ENCODE results near the gene SCD5.

Gene SCD5

GRCh38 chr4:82773057-82773456, 25.5 kb downstream of the SCD5 start:
- DNase-seq = no peak
- Histone ChIP-seq H3K36me3 (ENCODE audit: control insufficient read depth, insufficient read depth, low read length) (no peaks in the 10 kb centered on the region), H3K27ac (ENCODE audit: insufficient read depth, low read length, poor library complexity, severe bottlenecking) (no peak overlapping the region), H3K4me3 (ENCODE audit: insufficient read depth, low read depth, low read length, poor library complexity, severe bottlenecking) (no peak overlapping the region), H3K27me3 (replicated peaks; ENCODE audit: control insufficient read depth, insufficient read depth, low read length, poor library complexity, severe bottlenecking) (no peaks in the 10 kb centered on the region), H3K4me1 (ENCODE audit: control insufficient read depth, insufficient read depth, low read length, poor library complexity, severe bottlenecking) (no peaks in the 10 kb centered on the region), H3K9me3 (ENCODE audit: control insufficient read depth, low read length) (no peaks in the 10 kb centered on the region)

GRCh38 chr4:82770607-82771006, 28.0 kb downstream of the SCD5 start:
- Histone ChIP-seq H3K4me1 (ENCODE audit: control insufficient read depth, insufficient read depth, low read length, poor library complexity, severe bottlenecking) (no peaks in the 10 kb centered on the region), H3K27me3 (replicated peaks; ENCODE audit: control insufficient read depth, insufficient read depth, low read length, poor library complexity, severe bottlenecking) (no peaks in the 10 kb centered on the region), H3K27ac (ENCODE audit: insufficient read depth, low read length, poor library complexity, severe bottlenecking) (no peak overlapping the region)

GRCh38 chr4:82765134-82765533, 33.5 kb downstream of the SCD5 start:
- Histone ChIP-seq H3K27ac (ENCODE audit: insufficient read depth, low read length, poor library complexity, severe bottlenecking) (no peak overlapping the region), H3K27me3 (replicated peaks; ENCODE audit: control insufficient read depth, insufficient read depth, low read length, poor library complexity, severe bottlenecking) (no peaks in the 10 kb centered on the region), H3K4me1 (ENCODE audit: control insufficient read depth, insufficient read depth, low read length, poor library complexity, severe bottlenecking) (no peaks in the 10 kb centered on the region), H3K9me3 (ENCODE audit: control insufficient read depth, low read length) (no peaks in the 10 kb centered on the region), H3K36me3 (ENCODE audit: control insufficient read depth, insufficient read depth, low read length) (no peaks in the 10 kb centered on the region), H3K4me3 (ENCODE audit: insufficient read depth, low read depth, low read length, poor library complexity, severe bottlenecking) (no peak overlapping the region)
- no peak for DNase-seq

More at GRCh38 chr4:82770607-82771006, 28.0 kb downstream of the SCD5 start:
- DNase-seq = no peak
- Histone ChIP-seq H3K36me3 (ENCODE audit: control insufficient read depth, insufficient read depth, low read length) (no peaks in the 10 kb centered on the region), H3K9me3 (ENCODE audit: control insufficient read depth, low read length) (no peaks in the 10 kb centered on the region), H3K4me3 (ENCODE audit: insufficient read depth, low read depth, low read length, poor library complexity, severe bottlenecking) (no peak overlapping the region)

- Histone ChIP-seq H3K27me3 (replicated peaks; ENCODE audit: control insufficient read depth, insufficient read depth, low read length, poor library complexity, severe bottlenecking) (no peaks in the 10 kb centered on the region), H3K4me1 (ENCODE audit: control insufficient read depth, insufficient read depth, low read length, poor library complexity, severe bottlenecking) (no peaks in the 10 kb centered on the region), H3K9me3 (ENCODE audit: control insufficient read depth, low read length) (no peaks in the 10 kb centered on the region), H3K27ac (ENCODE audit: insufficient read depth, low read length, poor library complexity, severe bottlenecking) (no peak overlapping the region), H3K36me3 (ENCODE audit: control insufficient read depth, insufficient read depth, low read length) (no peaks in the 10 kb centered on the region), H3K4me3 (ENCODE audit: insufficient read depth, low read depth, low read length, poor library complexity, severe bottlenecking) (no peak overlapping the region)
- DNase-seq = no peak
Observed at GRCh38 chr4:82761229-82761628, 37.4 kb downstream of the SCD5 start.

- Histone ChIP-seq H3K27me3 (replicated peaks; ENCODE audit: control insufficient read depth, insufficient read depth, low read length, poor library complexity, severe bottlenecking) (no peaks in the 10 kb centered on the region), H3K4me3 (ENCODE audit: insufficient read depth, low read depth, low read length, poor library complexity, severe bottlenecking) (no peak overlapping the region), H3K9me3 (ENCODE audit: control insufficient read depth, low read length) (no peaks in the 10 kb centered on the region), H3K27ac (ENCODE audit: insufficient read depth, low read length, poor library complexity, severe bottlenecking) (no peak overlapping the region), H3K4me1 (ENCODE audit: control insufficient read depth, insufficient read depth, low read length, poor library complexity, severe bottlenecking) (no peaks in the 10 kb centered on the region), H3K36me3 (ENCODE audit: control insufficient read depth, insufficient read depth, low read length) (no peaks in the 10 kb centered on the region)
- no peak for DNase-seq
Observed at GRCh38 chr4:82758701-82759685, 39.6 kb downstream of the SCD5 start.

GRCh38 chr4:82756061-82756460, 42.5 kb downstream of the SCD5 start:
- Histone ChIP-seq H3K27ac (ENCODE audit: insufficient read depth, low read length, poor library complexity, severe bottlenecking) (no peak overlapping the region), H3K27me3 (replicated peaks; ENCODE audit: control insufficient read depth, insufficient read depth, low read length, poor library complexity, severe bottlenecking) (no peaks in the 10 kb centered on the region), H3K9me3 (ENCODE audit: control insufficient read depth, low read length) (no peaks in the 10 kb centered on the region), H3K36me3 (ENCODE audit: control insufficient read depth, insufficient read depth, low read length) (no peaks in the 10 kb centered on the region), H3K4me3 (ENCODE audit: insufficient read depth, low read depth, low read length, poor library complexity, severe bottlenecking) (no peak overlapping the region), H3K4me1 (ENCODE audit: control insufficient read depth, insufficient read depth, low read length, poor library complexity, severe bottlenecking) (no peaks in the 10 kb centered on the region)
- DNase-seq = no peak

- Histone ChIP-seq H3K27me3 (replicated peaks; ENCODE audit: control insufficient read depth, insufficient read depth, low read length, poor library complexity, severe bottlenecking) (no peaks in the 10 kb centered on the region), H3K27ac (ENCODE audit: insufficient read depth, low read length, poor library complexity, severe bottlenecking) (no peak overlapping the region), H3K9me3 (ENCODE audit: control insufficient read depth, low read length) (no peaks in the 10 kb centered on the region), H3K4me3 (ENCODE audit: insufficient read depth, low read depth, low read length, poor library complexity, severe bottlenecking) (no peak overlapping the region), H3K36me3 (ENCODE audit: control insufficient read depth, insufficient read depth, low read length) (no peaks in the 10 kb centered on the region), H3K4me1 (ENCODE audit: control insufficient read depth, insufficient read depth, low read length, poor library complexity, severe bottlenecking) (no peaks in the 10 kb centered on the region)
- no peak for DNase-seq
Observed at GRCh38 chr4:82755650-82756049, 42.9 kb downstream of the SCD5 start.

- Histone ChIP-seq H3K36me3 (ENCODE audit: control insufficient read depth, insufficient read depth, low read length) (no peaks in the 10 kb centered on the region), H3K4me1 (ENCODE audit: control insufficient read depth, insufficient read depth, low read length, poor library complexity, severe bottlenecking) (no peaks in the 10 kb centered on the region), H3K4me3 (ENCODE audit: insufficient read depth, low read depth, low read length, poor library complexity, severe bottlenecking) (no peak overlapping the region), H3K9me3 (ENCODE audit: control insufficient read depth, low read length) (no peaks in the 10 kb centered on the region), H3K27ac (ENCODE audit: insufficient read depth, low read length, poor library complexity, severe bottlenecking) (no peak overlapping the region), H3K27me3 (replicated peaks; ENCODE audit: control insufficient read depth, insufficient read depth, low read length, poor library complexity, severe bottlenecking) (no peaks in the 10 kb centered on the region)
- no peak for DNase-seq
Observed at GRCh38 chr4:82754513-82755165, 44.0 kb downstream of the SCD5 start.

DNA sequence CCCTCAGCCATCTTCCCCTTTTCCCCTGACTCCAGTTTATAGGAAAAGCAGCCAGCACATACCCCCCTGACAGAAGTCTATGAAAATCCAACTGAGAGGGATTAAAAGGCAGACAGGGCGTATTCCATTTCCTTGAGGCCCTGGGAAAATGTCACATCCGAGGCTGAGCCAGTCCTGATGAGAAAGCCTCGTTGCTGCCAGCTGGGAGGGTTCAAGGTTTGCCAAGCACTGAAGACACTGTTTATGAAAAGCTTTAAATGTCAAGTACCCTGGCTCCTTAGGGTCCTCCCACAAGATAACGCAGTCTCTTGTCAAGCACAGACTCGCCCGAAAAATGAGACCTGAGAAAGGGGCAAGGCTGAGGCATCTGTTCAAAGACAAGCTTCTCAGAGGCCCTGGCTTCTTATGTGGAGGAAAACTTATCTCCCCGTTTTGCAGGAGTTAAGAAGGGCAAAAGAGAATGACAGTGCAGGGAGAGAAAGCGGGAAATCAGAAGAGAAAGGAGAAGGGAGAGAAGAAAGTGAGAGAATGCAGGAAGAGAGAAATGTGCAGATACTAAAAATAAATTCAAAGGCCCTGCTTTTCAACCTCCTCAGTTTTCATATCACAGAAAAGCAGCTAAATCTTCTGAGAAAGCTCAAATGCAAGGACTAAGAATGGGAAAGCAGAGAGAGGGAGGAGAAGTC, 44.7 kb downstream of the SCD5 start:
- Histone ChIP-seq H3K27ac (ENCODE audit: insufficient read depth, low read length, poor library complexity, severe bottlenecking) (no peak overlapping the region), H3K9me3 (ENCODE audit: control insufficient read depth, low read length) (no peaks in the 10 kb centered on the region), H3K36me3 (ENCODE audit: control insufficient read depth, insufficient read depth, low read length) (no peaks in the 10 kb centered on the region), H3K27me3 (replicated peaks; ENCODE audit: control insufficient read depth, insufficient read depth, low read length, poor library complexity, severe bottlenecking) (no peaks in the 10 kb centered on the region), H3K4me1 (ENCODE audit: control insufficient read depth, insufficient read depth, low read length, poor library complexity, severe bottlenecking) (no peaks in the 10 kb centered on the region), H3K4me3 (ENCODE audit: insufficient read depth, low read depth, low read length, poor library complexity, severe bottlenecking) (no peak overlapping the region)
- DNase-seq = no peak

- Histone ChIP-seq H3K27me3 (replicated peaks; ENCODE audit: control insufficient read depth, insufficient read depth, low read length, poor library complexity, severe bottlenecking) (no peaks in the 10 kb centered on the region), H3K36me3 (ENCODE audit: control insufficient read depth, insufficient read depth, low read length) (no peaks in the 10 kb centered on the region), H3K4me3 (ENCODE audit: insufficient read depth, low read depth, low read length, poor library complexity, severe bottlenecking) (no peak overlapping the region), H3K4me1 (ENCODE audit: control insufficient read depth, insufficient read depth, low read length, poor library complexity, severe bottlenecking) (no peaks in the 10 kb centered on the region), H3K27ac (ENCODE audit: insufficient read depth, low read length, poor library complexity, severe bottlenecking) (no peak overlapping the region), H3K9me3 (ENCODE audit: control insufficient read depth, low read length) (no peaks in the 10 kb centered on the region)
- DNase-seq = no peak
Observed at GRCh38 chr4:82753238-82753637, 45.4 kb downstream of the SCD5 start.

Data from effector memory CD4-positive, alpha-beta T cell (primary cell).